ENCODE results near the gene SFI1. TPM values are rescaled to one million over a fixed set of nuclear protein-coding genes. Genes with fewer than 3 reads are reported as not detected.
A peak's percentile ranks its signal among the peaks of the same experiment; 100 is the strongest.

Gene SFI1
- polyA plus RNA-seq, 4 donors, result 15.4 to 51.4 (median 36.2) TPM

GRCh38 chr22:31661851-31662667, 165.7 kb downstream of the SFI1 start, which contains the start of gene PISD:
Gene PISD, minus strand, starts transcription at chr22:31662215. Its CDS starts 7 bp downstream, at chr22:31662208.
- peak; percentile 86 to 97 (median 92) for DNase-seq (ENCODE audit: low read depth in 4 of 4, low spot score in 2 of 4)

DNA sequence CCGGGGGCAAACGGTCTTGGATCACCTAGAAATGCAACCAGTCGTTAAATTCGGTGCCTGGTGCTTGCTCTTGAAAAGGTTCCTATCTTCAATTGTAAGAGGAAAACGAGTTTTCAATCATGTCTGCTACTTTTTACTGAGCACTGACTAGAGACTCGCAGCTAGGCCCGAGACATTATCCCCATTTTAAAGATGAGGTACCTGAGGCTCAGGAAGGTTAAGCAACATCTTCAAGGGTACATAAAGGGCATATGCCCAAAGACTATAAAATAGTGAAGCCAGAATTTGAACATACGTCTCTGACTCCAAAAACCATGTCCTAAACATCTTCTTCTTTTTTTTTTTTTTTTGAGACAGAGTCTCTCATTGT, 166.3 kb downstream of the SFI1 start:
- no peak for DNase-seq (ENCODE audit: low read depth in 4 of 4, low spot score in 2 of 4)

Other genes with a start within 250 kb of the SFI1 start
- 10 to 100 TPM; 11.6 to 14.3 (median 13.8) TPM for gene PIK3IP1, start 204.0 kb upstream of the SFI1 start, polyA plus RNA-seq (ENCODE audit: insufficient read length in 4 of 4)
- 10 to 100 TPM; 70.3 to 85.0 (median 76.1) TPM for gene PATZ1, start 150.2 kb upstream of the SFI1 start, polyA plus RNA-seq (ENCODE audit: insufficient read length in 4 of 4)
- 10 to 100 TPM; 76.1 to 96.4 (median 83.7) TPM for gene DRG1, start 96.9 kb upstream of the SFI1 start, polyA plus RNA-seq (ENCODE audit: insufficient read length in 4 of 4)
- gene EIF4ENIF1, start 6.7 kb upstream of the SFI1 start, polyA plus RNA-seq (ENCODE audit: insufficient read length in 4 of 4), result 10 to 100 TPM; 39.0 to 51.9 (median 47.6) TPM
- 10 to 100 TPM; 29.8 to 45.7 (median 36.0) TPM for gene PISD, start 165.7 kb downstream of the SFI1 start, polyA plus RNA-seq (ENCODE audit: insufficient read length in 4 of 4)